Tibial nerve (tissue), 4 donors: Measurements from ENCODE around the gene GUCA2B. TPM values are rescaled to one million over a fixed set of nuclear protein-coding genes. Genes with fewer than 3 reads are reported as not detected.

Experiments used
- DNase-seq, 2 donors: peaks; one replicate each; pipeline ENCODE4 v3.0.0-alpha.2; 2019; ENCODE audit warnings: low spot score in 2 of 2
- H3K27ac ChIP-seq, 4 donors: fragments of 200-600 bp; sonication (generic) in 3 of 4; one replicate each; pipeline ENCODE4 v1.5.1; 2017 to 2019; ENCODE audit warnings: mild to moderate bottlenecking in 1 of 4
- H3K27me3 ChIP-seq, 2 donors: fragments of 200-600 bp; sonication (generic) in 1 of 2; one replicate each; pipeline versions ENCODE4 v1.5.1 to v1.6.0; 2017 to 2019
- H3K36me3 ChIP-seq, 3 donors: fragments of 200-600 bp; sonication (generic); one replicate each; pipeline ENCODE4 v1.5.1; 2018 to 2019
- H3K4me1 ChIP-seq, 4 donors: fragments of 200-600 bp; sonication (generic) in 3 of 4; one replicate each; pipeline ENCODE4 v1.5.1; 2017 to 2019
- H3K4me3 ChIP-seq, 4 donors: fragments of 200-600 bp; sonication (generic) in 3 of 4; one replicate each; pipeline ENCODE4 v1.5.1; 2017 to 2019; ENCODE audit warnings: mild to moderate bottlenecking in 1 of 4, moderate library complexity in 1 of 4
- H3K9me3 ChIP-seq, 4 donors: fragments of 200-600 bp; sonication (generic) in 3 of 4; one replicate each; pipeline ENCODE4 v1.5.1; 2017 to 2019
- EP300 ChIP-seq, 2 donors: sonication (generic); formaldehyde crosslinking; IDR thresholded peaks; one replicate each; pipeline ENCODE4 v1.6.1; 2017; ENCODE audit warnings: antibody characterized with exemption in 2 of 2, mild to moderate bottlenecking in 1 of 2
- POLR2A ChIP-seq, 2 donors: fragments of 450-650 bp; IDR thresholded peaks; one replicate each; pipeline ENCODE4 v1.6.1; 2017; ENCODE audit warnings: antibody characterized with exemption in 2 of 2, mild to moderate bottlenecking in 2 of 2, moderate library complexity in 2 of 2
- WGBS, 2 donors: methylation state at CpG; one replicate each; pipeline ENCODE4 v1.1.5; 2018; 5-methylcytosine and 5-hydroxymethylcytosine counted together
- total RNA-seq, 4 donors: library from RNA; depleted of rRNA; stranded (reverse); fragments of >200 nt; gene quantifications; one replicate each; pipeline ENCODE4 v1.1.0, GENCODE V29; 2016
- TF ChIP-seq, protein P1 (sequence below), 5 experiments: fragments of 200-600 bp in 3 of 5; fragments of 450-650 bp in 2 of 5; sonication (generic) in 3 of 5; IDR thresholded peaks; one replicate each; pipeline ENCODE4 v1.5.1; 2016 to 2019; ENCODE audit warnings: antibody characterized with exemption in 5 of 5, mild to moderate bottlenecking in 3 of 5, moderate library complexity in 2 of 5

Gene GUCA2B
- total RNA-seq, 4 donors from 2014 or later: not detected

GRCh38 chr1:42144711-42145388 lies 8.4 kb upstream of the GUCA2B start:
- no peak overlapping the region for H3K4me3 ChIP-seq
- H3K4me1 ChIP-seq: peaks cover 0 to 7% (median 0%) of the 10 kb centered on the region in 4 donors
- DNase-seq: no peak
- 67 to 73% methylated on average over 12 of the region's 12 CpGs for WGBS, 2 donors
- H3K36me3 ChIP-seq: no peaks in the 10 kb centered on the region
- no peak overlapping the region for H3K27ac ChIP-seq
- TF ChIP-seq, protein P1, sequence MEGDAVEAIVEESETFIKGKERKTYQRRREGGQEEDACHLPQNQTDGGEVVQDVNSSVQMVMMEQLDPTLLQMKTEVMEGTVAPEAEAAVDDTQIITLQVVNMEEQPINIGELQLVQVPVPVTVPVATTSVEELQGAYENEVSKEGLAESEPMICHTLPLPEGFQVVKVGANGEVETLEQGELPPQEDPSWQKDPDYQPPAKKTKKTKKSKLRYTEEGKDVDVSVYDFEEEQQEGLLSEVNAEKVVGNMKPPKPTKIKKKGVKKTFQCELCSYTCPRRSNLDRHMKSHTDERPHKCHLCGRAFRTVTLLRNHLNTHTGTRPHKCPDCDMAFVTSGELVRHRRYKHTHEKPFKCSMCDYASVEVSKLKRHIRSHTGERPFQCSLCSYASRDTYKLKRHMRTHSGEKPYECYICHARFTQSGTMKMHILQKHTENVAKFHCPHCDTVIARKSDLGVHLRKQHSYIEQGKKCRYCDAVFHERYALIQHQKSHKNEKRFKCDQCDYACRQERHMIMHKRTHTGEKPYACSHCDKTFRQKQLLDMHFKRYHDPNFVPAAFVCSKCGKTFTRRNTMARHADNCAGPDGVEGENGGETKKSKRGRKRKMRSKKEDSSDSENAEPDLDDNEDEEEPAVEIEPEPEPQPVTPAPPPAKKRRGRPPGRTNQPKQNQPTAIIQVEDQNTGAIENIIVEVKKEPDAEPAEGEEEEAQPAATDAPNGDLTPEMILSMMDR (IDR thresholded peaks at IDR 0.05): no peak
- TF ChIP-seq POLR2A (IDR thresholded peaks at IDR 0.05) (no peak), EP300 (IDR thresholded peaks at IDR 0.05) (no peak)
- peaks cover 0 to 58% of the 10 kb centered on the region in 2 donors for H3K27me3 ChIP-seq
- no peaks in the 10 kb centered on the region for H3K9me3 ChIP-seq

DNA sequence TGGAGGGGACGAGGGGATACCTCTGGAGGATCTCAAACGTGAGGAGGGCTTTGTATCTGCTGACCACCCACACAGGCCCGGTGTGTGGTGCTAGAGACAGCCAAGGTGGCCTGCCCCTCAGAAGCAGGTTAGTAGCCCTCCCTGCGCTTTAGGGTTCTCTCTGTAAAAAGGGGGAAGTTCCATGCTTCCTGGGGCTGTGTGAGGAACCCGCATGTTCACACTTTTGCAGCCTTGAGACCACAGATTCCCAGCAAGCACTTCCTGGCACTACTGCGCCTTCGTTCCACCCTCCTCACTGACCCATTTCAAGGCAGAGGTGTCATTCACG lies 7.9 kb upstream of the GUCA2B start:
- Histone ChIP-seq H3K36me3 (no peaks in the 10 kb centered on the region), H3K27ac (no peak overlapping the region), H3K4me3 (no peak overlapping the region), H3K27me3 (peaks cover 0 to 58% of the 10 kb centered on the region in 2 donors), H3K9me3 (no peaks in the 10 kb centered on the region), H3K4me1 (peaks cover 0 to 7% (median 0%) of the 10 kb centered on the region in 4 donors)
- WGBS, 2 donors: 50 to 61% methylated on average over 8 of the region's 8 CpGs
- no peak for TF ChIP-seq POLR2A (IDR thresholded peaks at IDR 0.05)
- TF ChIP-seq, protein P1 (IDR thresholded peaks at IDR 0.05): no peak
- TF ChIP-seq EP300 (IDR thresholded peaks at IDR 0.05): no peak
- DNase-seq: no peak

DNA sequence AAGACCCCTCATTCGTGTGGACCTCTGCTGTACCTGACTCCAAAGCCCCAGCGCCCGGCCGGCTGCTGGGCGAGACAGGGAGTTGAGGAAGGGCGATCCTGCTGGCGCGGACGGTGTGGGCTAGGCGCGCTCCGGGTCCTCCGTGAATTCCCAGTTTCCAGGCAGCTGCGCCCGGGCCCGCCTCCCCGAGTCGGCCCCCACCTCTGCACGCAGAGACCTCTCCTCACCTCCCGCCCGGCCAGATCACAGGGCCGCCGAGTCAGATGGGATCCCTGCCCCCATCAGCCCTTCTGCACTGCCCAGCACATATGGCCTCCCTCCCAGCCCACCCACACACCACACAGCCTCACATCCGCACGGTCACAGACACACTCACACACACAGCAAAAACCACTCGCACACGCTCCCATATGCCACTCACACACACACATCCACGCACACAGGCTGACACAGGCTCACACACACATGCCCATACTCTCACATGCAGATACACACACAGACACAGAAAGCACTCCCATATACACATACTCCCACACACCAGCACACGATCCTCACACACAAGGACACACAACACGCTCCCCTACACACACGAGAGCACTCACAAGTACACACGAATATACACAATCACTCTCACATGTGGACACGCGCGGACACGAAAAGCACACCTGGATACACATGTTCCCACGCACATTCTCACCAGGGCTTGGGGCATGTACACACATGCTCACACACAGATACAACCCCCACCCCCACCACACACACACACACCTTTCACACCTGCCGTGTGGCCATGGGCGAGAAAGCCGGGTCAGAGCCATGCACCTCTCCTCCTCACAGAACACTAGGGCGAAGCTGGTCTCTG lies 7.2 kb upstream of the GUCA2B start:
- peaks cover 0 to 55% of the 10 kb centered on the region in 2 donors for H3K27me3 ChIP-seq
- H3K36me3 ChIP-seq: no peaks in the 10 kb centered on the region
- DNase-seq: no peak
- H3K4me1 ChIP-seq: peaks cover 0 to 7% (median 0%) of the 10 kb centered on the region in 4 donors
- no peak overlapping the region for H3K4me3 ChIP-seq
- H3K27ac ChIP-seq: no peak overlapping the region
- no peak for TF ChIP-seq EP300 (IDR thresholded peaks at IDR 0.05)
- TF ChIP-seq, protein P1 (IDR thresholded peaks at IDR 0.05): no peak
- TF ChIP-seq POLR2A (IDR thresholded peaks at IDR 0.05): no peak
- no peaks in the 10 kb centered on the region for H3K9me3 ChIP-seq
- 41 to 45% methylated on average over 29 to 38 of the region's 41 CpGs for WGBS, 2 donors

- Histone ChIP-seq H3K27me3 (peaks cover 0 to 55% of the 10 kb centered on the region in 2 donors), H3K4me1 (peaks cover 0 to 7% (median 0%) of the 10 kb centered on the region in 4 donors), H3K27ac (no peak overlapping the region), H3K36me3 (no peaks in the 10 kb centered on the region), H3K4me3 (no peak overlapping the region), H3K9me3 (no peaks in the 10 kb centered on the region)
- 19 to 26% methylated on average over 19 of the region's 19 CpGs for WGBS, 2 donors
- peak; percentile 39 to 62 for DNase-seq
- TF ChIP-seq EP300 (IDR thresholded peaks at IDR 0.05): no peak
- TF ChIP-seq, protein P1 (IDR thresholded peaks at IDR 0.05): peak; percentile 69 to 80 (median 71)
- no peak for TF ChIP-seq POLR2A (IDR thresholded peaks at IDR 0.05)
These were observed 6.4 kb upstream of the GUCA2B start for GRCh38 chr1:42146626-42147320.
